ENCODE measurements around the gene ZSWIM7. TPM values are rescaled to one million over a fixed set of nuclear protein-coding genes. Genes with fewer than 3 reads are reported as not detected.

ZSWIM7 gene
- total RNA-seq, 3 donors from 2014 or later (not counting 1 experiment from before 2014, with no cell fraction given), result 14.6 to 19.0 (median 16.3) TPM

DNA sequence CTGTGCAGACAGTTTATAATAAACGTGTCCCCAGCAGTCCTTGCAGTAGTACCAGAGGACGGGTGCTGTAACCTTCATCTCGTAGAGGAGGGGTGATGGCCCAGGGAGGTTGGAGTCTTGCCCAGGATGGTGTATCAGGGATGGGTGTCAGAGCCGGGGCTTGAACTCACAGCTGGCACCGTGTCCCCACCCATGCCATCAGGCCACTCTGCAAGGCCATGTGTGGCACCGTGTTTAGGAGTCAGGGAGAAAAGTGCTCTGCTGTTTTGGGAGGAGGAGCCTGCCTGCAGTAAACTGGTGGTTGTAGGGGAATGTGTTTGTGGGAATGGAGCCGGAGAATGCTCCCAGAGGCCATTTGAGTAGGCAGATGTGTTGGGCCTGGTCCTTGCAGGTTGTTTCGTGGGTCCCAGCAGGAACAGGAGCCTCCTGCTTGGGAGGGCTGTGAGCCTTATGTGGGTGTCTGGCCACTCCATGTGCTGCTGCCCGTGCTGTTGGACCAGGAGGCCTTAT lies 52.8 kb downstream of the ZSWIM7 start:
- DNase-seq (no peak), ATAC-seq (no peak)
- 78% methylated on average over 9 of the region's 9 CpGs for WGBS (ENCODE audit: insufficient coverage)
- Mint-ChIP-seq H3K36me3 (no peaks in the 10 kb centered on the region), H3K27me3 (ENCODE audit: low read depth in 2 of 2) (peaks cover 23 to 30% of the 10 kb centered on the region in 2 donors), H3K27ac (no peak overlapping the region), H3K9me3 (no peaks in the 10 kb centered on the region), H3K4me1 (peaks cover 8 to 9% of the 10 kb centered on the region in 2 donors), H3K4me3 (peak overlapping the region; percentile 35)
- H3K36me3 ChIP-seq (ENCODE audit: control insufficient read depth, insufficient read depth, low read length), result no peaks in the 10 kb centered on the region
- intact Hi-C loops (cut with micrococcal nuclease), result no loop called here
- TF ChIP-seq, protein P1, sequence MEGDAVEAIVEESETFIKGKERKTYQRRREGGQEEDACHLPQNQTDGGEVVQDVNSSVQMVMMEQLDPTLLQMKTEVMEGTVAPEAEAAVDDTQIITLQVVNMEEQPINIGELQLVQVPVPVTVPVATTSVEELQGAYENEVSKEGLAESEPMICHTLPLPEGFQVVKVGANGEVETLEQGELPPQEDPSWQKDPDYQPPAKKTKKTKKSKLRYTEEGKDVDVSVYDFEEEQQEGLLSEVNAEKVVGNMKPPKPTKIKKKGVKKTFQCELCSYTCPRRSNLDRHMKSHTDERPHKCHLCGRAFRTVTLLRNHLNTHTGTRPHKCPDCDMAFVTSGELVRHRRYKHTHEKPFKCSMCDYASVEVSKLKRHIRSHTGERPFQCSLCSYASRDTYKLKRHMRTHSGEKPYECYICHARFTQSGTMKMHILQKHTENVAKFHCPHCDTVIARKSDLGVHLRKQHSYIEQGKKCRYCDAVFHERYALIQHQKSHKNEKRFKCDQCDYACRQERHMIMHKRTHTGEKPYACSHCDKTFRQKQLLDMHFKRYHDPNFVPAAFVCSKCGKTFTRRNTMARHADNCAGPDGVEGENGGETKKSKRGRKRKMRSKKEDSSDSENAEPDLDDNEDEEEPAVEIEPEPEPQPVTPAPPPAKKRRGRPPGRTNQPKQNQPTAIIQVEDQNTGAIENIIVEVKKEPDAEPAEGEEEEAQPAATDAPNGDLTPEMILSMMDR (IDR thresholded peaks at IDR 0.05), result no peak
- H3K4me1 ChIP-seq (ENCODE audit: control insufficient read depth, insufficient read depth, low read length), result peaks cover 17% of the 10 kb centered on the region
- H3K27ac ChIP-seq (ENCODE audit: low read length), result no peak overlapping the region
- H3K4me3 ChIP-seq (ENCODE audit: low read length), result no peak overlapping the region
- no peaks in the 10 kb centered on the region for H3K9me3 ChIP-seq (ENCODE audit: control insufficient read depth, insufficient read depth, low read length)
- H3K27me3 ChIP-seq (ENCODE audit: control insufficient read depth, insufficient read depth, low read length), result peaks cover 17% of the 10 kb centered on the region

DNA sequence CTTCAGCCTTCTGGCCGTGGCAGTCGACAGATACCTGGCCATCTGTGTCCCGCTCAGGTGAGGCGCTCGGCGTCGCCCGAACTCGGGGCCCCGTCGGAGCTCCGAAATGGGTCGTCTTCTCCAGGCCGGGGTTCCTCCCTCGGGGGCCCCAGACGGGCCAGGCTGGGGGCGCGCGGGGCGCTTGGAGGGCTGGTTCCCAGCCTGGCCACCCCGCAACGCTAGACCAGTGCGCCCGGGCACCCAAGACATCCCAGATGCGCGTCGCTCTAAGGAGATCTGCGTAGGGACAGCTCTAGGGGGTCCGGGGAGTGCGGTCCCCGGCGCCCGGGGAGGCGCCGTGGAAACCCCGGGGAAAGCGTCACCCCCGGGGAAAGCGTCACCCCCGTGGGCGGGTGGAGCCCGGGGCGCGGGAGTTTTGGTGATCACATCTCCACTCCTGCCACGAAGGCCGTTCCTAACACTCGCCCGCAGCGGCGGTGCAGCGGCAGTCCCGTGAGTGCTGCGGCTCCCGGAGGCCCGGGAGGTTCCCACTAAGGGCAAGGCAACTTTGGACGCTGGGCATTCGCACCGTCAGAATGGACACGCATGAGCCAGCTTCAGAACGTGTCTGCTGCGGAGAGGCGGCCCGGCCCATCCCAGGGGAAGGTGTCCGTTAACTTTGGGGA lies 53.8 kb downstream of the ZSWIM7 start:
- Histone ChIP-seq H3K4me1 (ENCODE audit: control insufficient read depth, insufficient read depth, low read length) (peaks cover 17% of the 10 kb centered on the region), H3K36me3 (ENCODE audit: control insufficient read depth, insufficient read depth, low read length) (no peaks in the 10 kb centered on the region), H3K4me3 (ENCODE audit: low read length) (peak overlapping the region; percentile 29), H3K27me3 (ENCODE audit: control insufficient read depth, insufficient read depth, low read length) (peaks cover 17% of the 10 kb centered on the region), H3K27ac (ENCODE audit: low read length) (no peak overlapping the region), H3K9me3 (ENCODE audit: control insufficient read depth, insufficient read depth, low read length) (no peaks in the 10 kb centered on the region)
- peaks cover 23 to 30% of the 10 kb centered on the region in 2 donors for H3K27me3 Mint-ChIP-seq (ENCODE audit: low read depth in 2 of 2)
- H3K9me3 Mint-ChIP-seq, result no peaks in the 10 kb centered on the region
- H3K4me3 Mint-ChIP-seq, result peak overlapping the region; percentile 84
- peak in 1 of 2 donors; percentile 27 for DNase-seq
- TF ChIP-seq, protein P1 (IDR thresholded peaks at IDR 0.05), result no peak
- H3K36me3 Mint-ChIP-seq, result no peaks in the 10 kb centered on the region
- peak in 2 of 3 donors; percentile 46 to 49 for ATAC-seq
- H3K4me1 Mint-ChIP-seq, result peaks cover 8 to 9% of the 10 kb centered on the region in 2 donors
- intact Hi-C loops (cut with micrococcal nuclease), result loop anchor here (2.0 kb wide), 1 partner anchor 51 kb away; no protein-coding TSS in a partner anchor
- WGBS (ENCODE audit: insufficient coverage), result 9% methylated on average over 64 of the region's 64 CpGs
- no peak overlapping the region for H3K27ac Mint-ChIP-seq

DNA sequence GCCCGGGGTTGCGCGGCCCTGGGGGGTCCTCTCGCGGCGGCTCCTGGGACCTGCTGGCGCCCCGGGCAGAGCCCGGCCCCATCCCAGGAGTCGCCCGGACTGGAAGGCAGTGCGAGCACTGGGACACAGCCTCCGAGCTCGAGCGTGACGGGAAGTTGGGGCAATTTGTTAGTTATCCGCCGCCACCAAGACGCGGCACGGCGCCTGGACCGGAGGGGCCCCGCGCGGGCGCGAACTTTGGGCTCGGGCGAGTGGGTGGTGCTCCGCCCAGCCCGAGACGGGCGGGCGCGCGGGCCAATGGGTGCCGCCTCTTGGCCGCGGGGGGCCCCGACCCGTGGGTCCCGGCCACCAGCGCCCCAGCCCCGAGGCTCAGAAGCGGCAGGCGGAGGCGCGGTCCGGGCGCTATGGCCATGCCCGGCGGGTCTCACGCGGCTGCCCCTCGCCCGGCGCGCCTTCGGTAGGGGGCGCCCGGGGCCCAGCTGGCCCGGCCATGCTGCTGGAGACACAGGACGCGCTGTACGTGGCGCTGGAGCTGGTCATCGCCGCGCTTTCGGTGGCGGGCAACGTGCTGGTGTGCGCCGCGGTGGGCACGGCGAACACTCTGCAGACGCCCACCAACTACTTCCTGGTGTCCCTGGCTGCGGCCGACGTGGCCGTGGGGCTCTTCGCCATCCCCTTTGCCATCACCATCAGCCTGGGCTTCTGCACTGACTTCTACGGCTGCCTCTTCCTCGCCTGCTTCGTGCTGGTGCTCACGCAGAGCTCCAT lies 54.6 kb downstream of the ZSWIM7 start, which contains the start of gene ADORA2B:
ADORA2B (plus strand) TSS at position 372 of the 768 bp plus-strand sequence; CDS start at position 491, 119 bp downstream.
- Histone ChIP-seq H3K4me1 (ENCODE audit: control insufficient read depth, insufficient read depth, low read length) (peaks cover 17% of the 10 kb centered on the region), H3K9me3 (ENCODE audit: control insufficient read depth, insufficient read depth, low read length) (no peaks in the 10 kb centered on the region), H3K27ac (ENCODE audit: low read length) (no peak within 1 kb of the TSS), H3K4me3 (ENCODE audit: low read length) (peak within 1 kb of the TSS; percentile 29), H3K27me3 (ENCODE audit: control insufficient read depth, insufficient read depth, low read length) (peaks cover 17% of the 10 kb centered on the region), H3K36me3 (ENCODE audit: control insufficient read depth, insufficient read depth, low read length) (no peaks in the 10 kb centered on the region)
- peak within 1 kb of the TSS; percentile 84 for H3K4me3 Mint-ChIP-seq
- TF ChIP-seq, protein P1 (IDR thresholded peaks at IDR 0.05), result peak; percentile 21
- H3K27ac Mint-ChIP-seq, result no peak within 1 kb of the TSS
- under 1% methylated on average over 88 of the region's 88 CpGs for WGBS (ENCODE audit: insufficient coverage)
- H3K4me1 Mint-ChIP-seq, result peaks cover 8 to 9% of the 10 kb centered on the region in 2 donors
- intact Hi-C loops (cut with micrococcal nuclease), result loop anchor here (2.0 kb wide), 1 partner anchor 52 kb away; no protein-coding TSS in a partner anchor
- ATAC-seq (peak; percentile 68 to 74 (median 74)), DNase-seq (peak; percentile 28 to 46)
- H3K27me3 Mint-ChIP-seq (ENCODE audit: low read depth in 2 of 2), result peaks cover 23 to 30% of the 10 kb centered on the region in 2 donors
- H3K36me3 Mint-ChIP-seq, result no peaks in the 10 kb centered on the region
- no peaks in the 10 kb centered on the region for H3K9me3 Mint-ChIP-seq
